GM21723 (cell line): ENCODE measurements around the gene ISCA2.
"Not testable (repeated sequence)": the region's sequence is repeated elsewhere in the genome, so short reads cannot be mapped to it uniquely, and the experiment has no call there.

ENCODE experiments used
- ATAC-seq: cut with Tn5 transposase; IDR thresholded peaks from one replicate; pipeline ENCODE4 v1.9.1; 2021; ENCODE audit warnings: mild to moderate bottlenecking, moderate library complexity; ENCODE audit not compliant: unreplicated experiment

The ISCA2 gene

GRCh38 chr14:74526854-74527585 is 33.5 kb downstream of the ISCA2 start:
- ATAC-seq, result no peak

DNA sequence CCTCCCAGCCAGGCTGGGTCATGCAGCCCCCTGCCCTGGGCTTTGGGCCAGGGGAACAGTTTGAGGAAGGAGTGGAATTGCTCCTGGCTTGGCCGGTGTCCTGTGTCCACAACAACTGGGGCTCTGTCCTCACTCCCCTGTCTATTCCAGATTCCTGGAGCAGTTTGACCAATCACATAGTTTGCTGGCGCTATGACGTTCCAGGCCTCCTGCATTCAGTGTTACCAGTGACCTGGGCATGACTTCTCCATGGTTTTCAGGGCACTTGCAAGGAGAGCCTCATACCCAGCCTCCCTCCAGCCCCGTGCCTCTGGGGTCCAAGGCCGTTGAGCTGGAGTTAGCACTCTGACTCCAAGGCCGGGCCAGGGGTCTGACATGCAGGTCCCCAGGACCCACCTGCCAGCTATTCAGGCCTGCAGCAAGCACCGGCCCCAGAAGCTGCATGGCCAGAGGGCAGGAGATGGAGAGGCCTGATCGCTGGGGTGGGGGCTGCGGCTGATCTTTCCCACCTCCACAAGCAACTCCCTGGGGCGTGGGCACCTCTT is 34.2 kb downstream of the ISCA2 start:
- no peak for ATAC-seq

DNA sequence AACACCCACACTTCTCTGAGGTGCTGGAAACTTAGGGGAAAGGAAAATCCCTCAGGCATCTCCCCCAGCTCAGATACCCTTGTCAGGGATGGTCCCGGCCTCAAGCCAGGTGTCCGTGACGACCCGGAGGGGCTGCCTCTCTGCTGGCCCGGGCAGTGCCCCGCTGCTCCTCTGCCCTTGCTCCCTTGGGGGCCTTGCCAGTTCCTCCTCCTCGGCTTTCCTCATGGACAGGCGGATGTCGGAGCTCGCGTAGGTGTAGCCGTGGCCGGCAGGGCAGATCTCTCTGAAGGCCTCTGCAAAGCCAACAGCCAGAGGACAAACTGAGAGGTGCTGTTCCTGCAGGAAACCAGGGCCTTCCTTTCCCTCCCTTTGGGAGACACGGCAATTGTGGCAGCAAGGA is 34.8 kb downstream of the ISCA2 start:
- no peak for ATAC-seq

DNA sequence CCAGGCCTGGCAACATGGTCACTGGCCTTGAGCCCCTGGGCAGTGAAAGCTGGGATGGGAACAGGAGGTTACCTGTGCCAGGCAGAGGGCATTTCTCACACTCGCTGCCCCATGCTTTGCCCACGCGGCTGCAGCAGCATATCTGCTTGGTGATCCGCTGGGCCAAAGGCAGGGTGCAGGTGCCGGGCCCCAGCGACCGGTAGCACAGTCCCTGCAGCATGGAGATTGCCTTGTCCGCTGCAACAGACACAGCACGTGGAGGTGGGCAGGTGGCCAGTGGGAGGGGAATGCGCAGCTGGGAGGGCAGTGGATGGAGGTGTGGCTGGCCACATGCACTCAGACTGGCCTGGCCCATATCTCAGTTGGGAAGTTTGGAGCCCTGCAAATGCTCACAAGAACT is 35.3 kb downstream of the ISCA2 start:
- no peak for ATAC-seq

DNA sequence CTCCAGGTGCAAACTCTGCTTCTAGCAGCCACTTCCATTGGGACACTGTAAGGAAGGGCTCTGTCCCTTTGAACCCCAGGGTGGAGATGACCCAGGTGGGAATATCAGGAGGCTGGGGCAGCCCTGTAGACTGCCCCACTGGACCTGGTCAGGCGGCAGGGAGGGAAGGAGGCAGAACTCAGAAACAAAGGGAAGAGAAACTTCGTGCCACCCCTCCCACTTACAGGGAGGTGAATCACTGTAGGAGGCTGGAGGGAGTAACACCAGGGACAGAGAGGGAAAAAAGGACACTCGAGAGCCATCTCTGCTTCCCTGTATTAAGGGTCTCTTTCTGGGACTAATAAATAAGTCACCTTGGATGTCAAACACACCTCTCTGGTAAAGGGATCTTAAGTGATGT is 37.4 kb downstream of the ISCA2 start:
- ATAC-seq, result no peak

GRCh38 chr14:74531467-74531866 is 37.9 kb downstream of the ISCA2 start:
- no peak for ATAC-seq

GRCh38 chr14:74532246-74532645 is 38.7 kb downstream of the ISCA2 start:
- ATAC-seq, result no peak

- no peak for ATAC-seq
Observed at GRCh38 chr14:74533576-74533975, 40.0 kb downstream of the ISCA2 start.

- ATAC-seq, result no peak
Observed at GRCh38 chr14:74535756-74536325, 42.3 kb downstream of the ISCA2 start.

DNA sequence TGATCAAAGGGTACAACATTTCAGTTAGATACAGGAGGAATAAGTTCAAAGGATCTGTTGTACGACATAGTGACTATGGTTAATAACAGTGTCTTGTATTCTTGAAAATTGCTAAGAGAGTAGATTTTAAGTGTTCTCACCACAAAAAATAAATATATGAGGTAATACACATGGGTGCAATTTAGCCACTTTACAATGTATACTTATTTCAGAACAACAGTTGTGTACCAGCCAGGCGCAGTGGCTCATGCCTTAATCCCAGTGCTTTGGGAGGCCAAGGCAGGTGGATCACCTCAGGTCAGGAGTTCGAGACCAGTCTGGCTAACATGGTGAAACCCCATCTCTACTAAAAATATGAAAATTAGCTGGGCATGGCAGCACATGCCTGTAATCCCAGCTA is 42.8 kb downstream of the ISCA2 start:
- not testable (repeated sequence) for ATAC-seq

DNA sequence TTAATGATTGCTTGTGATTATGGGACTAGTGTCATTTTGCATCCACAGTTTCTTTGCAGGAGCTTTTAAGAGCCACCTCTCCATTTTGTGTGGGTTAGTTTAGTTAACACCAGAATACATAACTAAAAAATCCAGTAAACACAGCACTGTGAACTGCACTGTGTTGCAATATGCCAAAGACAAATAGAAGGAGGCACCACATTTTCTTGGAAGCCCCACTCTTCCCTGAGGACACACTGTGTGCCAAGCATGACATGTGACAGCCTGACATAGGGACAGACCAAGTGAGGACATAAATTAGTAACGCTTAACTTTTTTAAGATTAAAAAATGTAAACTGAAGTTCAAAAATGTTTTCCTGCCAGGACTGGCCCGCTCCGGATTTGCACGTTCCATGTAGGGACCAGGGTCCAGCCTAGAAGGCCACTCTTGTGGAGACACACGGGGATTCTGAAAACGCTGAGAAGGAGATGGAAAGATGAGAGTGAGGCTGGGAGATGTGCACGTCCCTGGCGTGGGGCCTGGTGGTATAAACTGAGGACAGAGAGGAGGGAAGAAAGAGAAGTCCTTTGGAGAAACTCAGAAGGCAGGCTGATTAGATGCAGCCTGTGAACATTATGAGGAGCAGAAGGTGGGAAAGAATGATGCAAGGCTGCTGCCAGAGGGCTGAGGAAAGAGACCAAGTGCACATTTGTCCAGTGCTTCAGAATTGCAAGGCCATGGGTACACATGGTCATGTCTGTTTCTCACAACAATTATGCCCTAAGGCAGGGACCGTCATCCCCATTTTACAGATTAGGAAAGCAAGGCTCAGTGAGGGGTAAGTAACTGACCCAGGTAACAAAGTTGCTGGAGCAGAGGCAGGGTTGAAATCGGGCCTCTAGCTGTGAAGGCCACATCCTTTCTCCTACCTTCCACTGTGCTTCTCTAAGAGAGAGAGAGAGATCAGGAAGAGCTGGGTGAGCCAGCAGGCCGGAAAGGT is 45.1 kb downstream of the ISCA2 start:
- ATAC-seq, result no peak

DNA sequence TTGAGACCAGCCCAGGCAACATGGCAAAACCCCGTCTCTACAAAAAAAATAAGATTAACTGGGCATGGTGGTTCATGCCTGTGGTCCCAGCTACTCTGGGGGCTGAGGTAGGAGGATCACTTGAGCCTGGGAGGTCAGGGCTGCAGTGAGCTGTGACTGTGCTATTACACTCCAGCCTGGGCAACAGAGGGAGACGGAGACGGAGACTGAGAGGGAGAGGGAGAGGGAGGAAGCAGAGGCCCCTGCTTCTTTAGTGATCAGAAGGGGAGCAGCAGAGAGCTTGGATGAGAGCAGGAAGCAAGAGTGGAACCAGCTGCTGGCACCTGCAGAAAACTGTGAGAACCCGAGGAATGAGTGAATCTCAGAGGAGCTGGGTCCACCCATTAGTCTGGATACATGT is 45.9 kb downstream of the ISCA2 start:
- no peak for ATAC-seq

DNA sequence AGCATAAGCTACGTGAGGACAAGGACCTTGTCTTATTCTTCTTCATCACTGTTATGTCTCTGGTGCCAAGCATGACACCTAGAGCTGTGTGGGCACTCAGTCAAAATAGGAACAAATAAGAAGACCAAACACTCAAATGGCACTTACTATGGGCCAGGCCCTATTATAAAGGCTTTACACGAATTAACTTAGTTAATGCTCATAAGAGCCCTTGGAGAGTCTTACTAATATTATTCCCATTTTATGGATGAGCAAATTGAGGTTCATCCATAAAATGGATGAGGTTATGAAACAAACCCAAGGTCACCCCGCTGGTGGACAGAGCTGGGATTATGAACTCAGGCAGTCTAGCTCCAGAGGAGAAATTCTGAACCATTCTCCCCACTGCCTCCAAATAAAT is 47.7 kb downstream of the ISCA2 start:
- ATAC-seq, result no peak

DNA sequence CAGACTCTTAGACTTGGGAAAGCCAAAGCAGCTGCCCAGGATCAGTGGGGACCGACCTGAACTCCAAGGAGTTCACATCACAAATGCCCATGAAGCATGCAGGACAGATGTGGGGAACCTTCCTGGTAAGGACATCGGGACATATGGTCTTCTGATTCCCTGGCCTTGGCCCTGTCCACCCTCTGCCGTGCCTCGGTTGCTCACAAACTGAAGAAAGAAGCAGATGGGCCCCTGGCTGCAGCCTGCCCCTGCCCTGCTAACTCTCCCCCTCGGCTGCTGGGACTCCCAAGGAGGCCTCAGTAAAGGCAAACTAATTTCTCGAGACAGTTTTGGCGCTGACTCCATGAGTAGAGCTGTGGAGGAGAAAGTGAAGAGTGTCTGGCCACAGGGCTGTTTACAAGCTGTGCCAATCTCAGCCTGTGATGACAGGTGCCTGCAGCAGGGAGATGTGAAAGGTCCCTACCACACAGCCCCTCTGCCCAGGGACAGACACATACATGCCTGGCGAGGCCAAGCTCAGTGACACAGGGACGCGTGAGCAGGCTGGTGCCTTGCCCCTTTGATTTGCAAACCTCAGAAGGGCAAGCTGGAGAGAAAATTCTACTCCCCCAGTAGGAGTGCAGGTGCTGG is 48.6 kb downstream of the ISCA2 start:
- ATAC-seq, result no peak

DNA sequence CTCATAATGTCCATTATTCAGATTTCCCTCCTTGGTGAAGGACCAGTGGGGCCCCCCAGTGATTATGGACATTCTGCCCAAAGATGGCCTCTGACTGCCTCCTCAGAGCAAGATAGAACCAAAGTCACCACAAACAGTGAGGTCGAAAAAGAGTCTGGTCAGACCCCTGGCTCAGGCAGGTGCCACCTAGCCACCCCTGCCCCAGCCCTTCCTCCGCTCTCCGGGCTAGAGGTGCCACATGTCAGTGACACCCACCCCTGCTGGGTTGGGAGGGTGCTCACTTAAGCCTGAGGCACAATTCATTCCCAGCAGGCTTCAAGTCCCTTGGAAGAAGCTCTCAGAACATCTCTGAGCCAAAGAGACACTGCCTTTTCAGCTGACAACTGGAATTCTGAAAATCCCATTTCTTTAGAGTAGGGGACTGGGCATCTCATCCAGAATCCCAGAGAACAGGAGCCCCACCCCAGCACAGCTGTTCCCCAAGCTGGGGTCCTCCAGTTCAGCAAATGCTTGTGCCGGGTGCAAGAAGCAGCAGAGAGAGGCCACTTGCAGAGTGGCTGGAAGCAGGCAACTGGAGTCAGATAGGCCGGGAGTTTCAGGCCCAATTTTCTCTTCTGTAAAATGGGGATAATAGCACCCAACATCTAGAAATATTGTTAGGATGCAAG is 50.3 kb downstream of the ISCA2 start:
- no peak for ATAC-seq

DNA sequence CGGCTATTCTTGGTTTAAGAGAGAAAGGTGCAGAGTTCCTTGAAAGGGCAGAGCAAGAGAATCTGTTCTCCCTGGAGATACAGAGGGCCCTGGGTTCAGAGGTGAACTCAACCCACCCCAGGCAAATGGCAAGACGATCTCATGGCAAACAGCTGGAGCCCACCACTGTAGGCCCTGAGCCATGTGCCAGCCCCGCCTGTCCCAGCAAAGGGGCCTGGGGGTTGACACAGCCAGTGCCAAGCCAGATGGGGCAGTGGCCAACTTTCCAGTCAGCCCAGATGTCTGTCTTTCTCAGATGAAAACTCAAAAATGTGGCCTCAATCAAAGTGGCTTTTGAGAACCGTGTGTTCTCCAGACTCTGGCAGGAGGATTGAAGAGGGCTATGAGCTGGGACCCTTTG is 51.8 kb downstream of the ISCA2 start:
- no peak for ATAC-seq

DNA sequence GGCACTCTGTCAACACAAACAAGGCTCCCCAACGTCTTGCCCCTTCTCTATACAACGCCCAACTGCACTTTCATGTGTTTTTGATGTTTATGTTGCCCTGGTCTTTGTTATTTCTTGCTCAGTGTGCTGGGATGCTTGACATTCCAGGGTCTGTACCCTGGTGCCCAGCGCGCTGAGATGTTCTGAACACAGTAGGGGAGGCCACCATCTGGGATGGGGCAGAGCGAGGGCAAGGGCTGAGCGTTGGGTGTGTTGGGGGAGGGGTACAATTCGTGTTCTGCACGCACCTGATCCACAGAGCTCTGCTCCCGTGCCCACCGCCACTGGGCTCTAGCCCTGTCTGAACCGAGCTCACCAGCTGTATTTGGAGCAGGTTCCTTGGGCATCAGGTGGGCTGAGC is 52.9 kb downstream of the ISCA2 start:
- no peak for ATAC-seq
